Naive B cell (primary cell): ENCODE results near the gene CHKA. TPM values are rescaled to one million over a fixed set of nuclear protein-coding genes. Genes with fewer than 3 reads are reported as not detected.

Experiments used
- ATAC-seq, 2 donors: fragments of 150-1000 bp; cut with Tn5 transposase; 2 replicates each; pipeline ENCODE4 v1.10.0; 2021; ENCODE audit warnings: low read depth in 2 of 2, mild to moderate bottlenecking in 2 of 2, moderate library complexity in 2 of 2
- DNase-seq: peaks from one replicate; pipeline ENCODE4 v3.0.0; 2022
- H3K27ac Mint-ChIP-seq, 6 donors: one replicate each; pipeline ENCODE4 v1.8.0; 2020 to 2022; ENCODE audit warnings: mild to moderate bottlenecking in 6 of 6, mixed read lengths in 6 of 6, moderate library complexity in 5 of 6, inconsistent platforms in 2 of 6
- H3K27me3 Mint-ChIP-seq, 3 donors: one replicate each; pipeline ENCODE4 v1.8.0; 2021 to 2022; ENCODE audit warnings: mixed read lengths in 3 of 3, mild to moderate bottlenecking in 1 of 3
- H3K36me3 Mint-ChIP-seq, 2 donors: one replicate each; pipeline ENCODE4 v1.8.0; 2020 to 2022; ENCODE audit warnings: mixed read lengths in 2 of 2, inconsistent platforms in 1 of 2, mild to moderate bottlenecking in 1 of 2
- H3K4me1 Mint-ChIP-seq, 3 donors: one replicate each; pipeline ENCODE4 v1.8.0; 2020 to 2022; ENCODE audit warnings: mixed read lengths in 3 of 3, inconsistent platforms in 1 of 3, mild to moderate bottlenecking in 1 of 3, moderate library complexity in 1 of 3
- H3K4me3 Mint-ChIP-seq, 8 donors: one replicate each; pipeline ENCODE4 v1.8.0; 2020 to 2022; ENCODE audit warnings: mild to moderate bottlenecking in 8 of 8, mixed read lengths in 8 of 8, moderate library complexity in 8 of 8, inconsistent platforms in 2 of 8
- H3K9me3 Mint-ChIP-seq, 7 donors: one replicate each; pipeline ENCODE4 v1.8.0; 2020 to 2022; ENCODE audit warnings: mixed read lengths in 7 of 7, mild to moderate bottlenecking in 5 of 7, inconsistent platforms in 2 of 7, moderate library complexity in 1 of 7
- polyA plus RNA-seq, 6 donors: library from polyadenylated mRNA; unstranded; fragments of 300-500 nt; fragmentation: Illumina TruSeq; gene quantifications; one replicate each; pipeline ENCODE4 v1.2.3, GENCODE V29; 2021; ENCODE audit warnings: low read depth in 6 of 6

Gene CHKA
- polyA plus RNA-seq, 6 donors from 2014 or later, result 4.9 to 17.6 (median 6.4) TPM

- H3K9me3 Mint-ChIP-seq, result no peaks in the 10 kb centered on the region
Observed at GRCh38 chr11:68032997-68033707, 88.0 kb downstream of the CHKA start.

GRCh38 chr11:68032003-68032402, 89.2 kb downstream of the CHKA start:
- Mint-ChIP-seq H3K4me3 (peak overlapping the region; percentile 66 to 100 (median 94)), H3K36me3 (no peaks in the 10 kb centered on the region), H3K27me3 (peaks cover 0 to 5% (median 0%) of the 10 kb centered on the region in 3 donors), H3K9me3 (no peaks in the 10 kb centered on the region), H3K4me1 (peaks cover 26 to 33% (median 32%) of the 10 kb centered on the region in 3 donors), H3K27ac (no peak overlapping the region)
- no peak for ATAC-seq
- DNase-seq, result no peak

More at GRCh38 chr11:68032997-68033707, 88.0 kb downstream of the CHKA start:
- Mint-ChIP-seq H3K36me3 (no peaks in the 10 kb centered on the region), H3K4me3 (peak overlapping the region in 1 of 8 donors; percentile 64), H3K27ac (no peak overlapping the region), H3K4me1 (peaks cover 26 to 39% (median 37%) of the 10 kb centered on the region in 3 donors), H3K27me3 (peaks cover 0 to 5% (median 0%) of the 10 kb centered on the region in 3 donors)
- ATAC-seq (no peak), DNase-seq (no peak)

GRCh38 chr11:68031144-68031464, 90.1 kb downstream of the CHKA start:
- DNase-seq, result no peak
- ATAC-seq, result no peak
- peaks cover 22 to 27% (median 26%) of the 10 kb centered on the region in 3 donors for H3K4me1 Mint-ChIP-seq
- H3K27ac Mint-ChIP-seq, result peak overlapping the region; percentile 86 to 96 (median 87)
- H3K36me3 Mint-ChIP-seq, result no peaks in the 10 kb centered on the region
- peaks cover 0 to 5% (median 0%) of the 10 kb centered on the region in 3 donors for H3K27me3 Mint-ChIP-seq
- H3K4me3 Mint-ChIP-seq, result peak overlapping the region; percentile 90 to 100 (median 98)
- no peaks in the 10 kb centered on the region for H3K9me3 Mint-ChIP-seq

GRCh38 chr11:68030318-68031143, 90.7 kb downstream of the CHKA start, which contains the start of gene NDUFS8:
TSS of gene NDUFS8 (plus strand) at chr11:68030681. CDS start at chr11:68032152, 1,471 bp downstream.
- no peaks in the 10 kb centered on the region for H3K36me3 Mint-ChIP-seq
- H3K27ac Mint-ChIP-seq, result peak within 1 kb of the TSS; percentile 87 to 97 (median 88)
- peak; percentile 95 to 98 for ATAC-seq
- H3K4me1 Mint-ChIP-seq, result peaks cover 22 to 27% (median 26%) of the 10 kb centered on the region in 3 donors
- H3K27me3 Mint-ChIP-seq, result peaks cover 0 to 5% (median 0%) of the 10 kb centered on the region in 3 donors
- no peaks in the 10 kb centered on the region for H3K9me3 Mint-ChIP-seq
- peak; percentile 97 for DNase-seq
- peak within 1 kb of the TSS; percentile 90 to 100 (median 98) for H3K4me3 Mint-ChIP-seq

- no peak overlapping the region for H3K27ac Mint-ChIP-seq
- H3K9me3 Mint-ChIP-seq, result peaks cover 0 to 5% (median 0%) of the 10 kb centered on the region in 7 donors
- H3K27me3 Mint-ChIP-seq, result peaks cover 0 to 5% (median 0%) of the 10 kb centered on the region in 3 donors
- peaks cover 0 to 7% of the 10 kb centered on the region in 2 donors for H3K36me3 Mint-ChIP-seq
- peak overlapping the region; percentile 56 to 100 (median 90) for H3K4me3 Mint-ChIP-seq
- DNase-seq (no peak), ATAC-seq (no peak)
- H3K4me1 Mint-ChIP-seq, result peaks cover 24 to 27% (median 25%) of the 10 kb centered on the region in 3 donors
Observed at GRCh38 chr11:68028802-68029545, 92.2 kb downstream of the CHKA start.

GRCh38 chr11:68027667-68028066, 93.5 kb downstream of the CHKA start:
- ATAC-seq (no peak), DNase-seq (no peak)
- H3K4me3 Mint-ChIP-seq, result peak overlapping the region in 3 of 8 donors; percentile 15 to 51 (median 38)
- peaks cover 22 to 27% (median 25%) of the 10 kb centered on the region in 3 donors for H3K4me1 Mint-ChIP-seq
- peaks cover 0 to 5% (median 0%) of the 10 kb centered on the region in 3 donors for H3K27me3 Mint-ChIP-seq
- H3K9me3 Mint-ChIP-seq, result peaks cover 0 to 5% (median 0%) of the 10 kb centered on the region in 7 donors
- H3K27ac Mint-ChIP-seq, result no peak overlapping the region
- H3K36me3 Mint-ChIP-seq, result peaks cover 0 to 7% of the 10 kb centered on the region in 2 donors

GRCh38 chr11:68026391-68027105, 94.6 kb downstream of the CHKA start:
- DNase-seq (no peak), ATAC-seq (no peak)
- Mint-ChIP-seq H3K27ac (peak overlapping the region in 1 of 6 donors; percentile 47), H3K27me3 (peaks cover 0 to 5% (median 0%) of the 10 kb centered on the region in 3 donors), H3K9me3 (peaks cover 0 to 5% (median 0%) of the 10 kb centered on the region in 7 donors), H3K4me1 (peaks cover 18 to 23% (median 22%) of the 10 kb centered on the region in 3 donors), H3K4me3 (no peak overlapping the region), H3K36me3 (peaks cover 0 to 7% of the 10 kb centered on the region in 2 donors)

- peak; percentile 53 to 58 for ATAC-seq
- Mint-ChIP-seq H3K9me3 (peaks cover 0 to 5% (median 0%) of the 10 kb centered on the region in 7 donors), H3K4me1 (peaks cover 5 to 10% (median 8%) of the 10 kb centered on the region in 3 donors), H3K4me3 (peak overlapping the region in 1 of 8 donors; percentile 43), H3K27me3 (peaks cover 0 to 5% (median 0%) of the 10 kb centered on the region in 3 donors), H3K27ac (peak overlapping the region in 1 of 6 donors; percentile 54), H3K36me3 (peaks cover 0 to 7% of the 10 kb centered on the region in 2 donors)
- DNase-seq, result no peak
Observed at GRCh38 chr11:68025047-68025446, 96.1 kb downstream of the CHKA start.

GRCh38 chr11:68024508-68024907, 96.7 kb downstream of the CHKA start:
- Mint-ChIP-seq H3K36me3 (peaks cover 0 to 7% of the 10 kb centered on the region in 2 donors), H3K27ac (peak overlapping the region in 1 of 6 donors; percentile 67), H3K27me3 (peaks cover 0 to 5% (median 0%) of the 10 kb centered on the region in 3 donors), H3K4me1 (peaks cover 3 to 7% (median 3%) of the 10 kb centered on the region in 3 donors), H3K9me3 (peaks cover 0 to 5% (median 0%) of the 10 kb centered on the region in 7 donors), H3K4me3 (no peak overlapping the region)
- DNase-seq, result no peak
- ATAC-seq, result no peak

GRCh38 chr11:68022531-68022930, 98.7 kb downstream of the CHKA start:
- peaks cover 0 to 5% (median 0%) of the 10 kb centered on the region in 7 donors for H3K9me3 Mint-ChIP-seq
- ATAC-seq (no peak), DNase-seq (no peak)
- H3K4me3 Mint-ChIP-seq, result no peak overlapping the region
- peaks cover 0 to 6% (median 3%) of the 10 kb centered on the region in 3 donors for H3K4me1 Mint-ChIP-seq
- no peaks in the 10 kb centered on the region for H3K27me3 Mint-ChIP-seq
- H3K36me3 Mint-ChIP-seq, result peaks cover 0 to 7% of the 10 kb centered on the region in 2 donors
- H3K27ac Mint-ChIP-seq, result no peak overlapping the region

GRCh38 chr11:68021167-68021787, 99.9 kb downstream of the CHKA start:
- H3K4me3 Mint-ChIP-seq, result no peak overlapping the region
- H3K4me1 Mint-ChIP-seq, result peaks cover 0 to 3% (median 2%) of the 10 kb centered on the region in 3 donors
- no peaks in the 10 kb centered on the region for H3K27me3 Mint-ChIP-seq
- H3K9me3 Mint-ChIP-seq, result peaks cover 0 to 5% (median 0%) of the 10 kb centered on the region in 7 donors
- DNase-seq (no peak), ATAC-seq (no peak)
- H3K27ac Mint-ChIP-seq, result no peak overlapping the region
- peaks cover 0 to 7% of the 10 kb centered on the region in 2 donors for H3K36me3 Mint-ChIP-seq

GRCh38 chr11:68020575-68020974, 100.6 kb downstream of the CHKA start:
- H3K27me3 Mint-ChIP-seq, result no peaks in the 10 kb centered on the region
- ATAC-seq (no peak), DNase-seq (no peak)
- peaks cover 0 to 5% (median 0%) of the 10 kb centered on the region in 7 donors for H3K9me3 Mint-ChIP-seq
- peaks cover 0 to 7% of the 10 kb centered on the region in 2 donors for H3K36me3 Mint-ChIP-seq
- H3K4me1 Mint-ChIP-seq, result peaks cover 0 to 3% (median 2%) of the 10 kb centered on the region in 3 donors
- no peak overlapping the region for H3K4me3 Mint-ChIP-seq
- no peak overlapping the region for H3K27ac Mint-ChIP-seq
